ENCODE measurements around the gene STAB2. TPM values are rescaled to one million over a fixed set of nuclear protein-coding genes. Genes with fewer than 3 reads are reported as not detected.

STAB2 gene
- total and polyA plus RNA-seq, 2 of the 4 experiments (the other 2 are of a cell fraction): not detected

- no peaks in the 10 kb centered on the region for H3K9me1 ChIP-seq (ENCODE audit: insufficient read depth, low read length)
- no peak for ATAC-seq (ENCODE audit: low read depth)
These were observed 111.1 kb downstream of the STAB2 start for GRCh38 chr12:103697971-103698751.

More at GRCh38 chr12:103697971-103698751, 111.1 kb downstream of the STAB2 start:
- Histone ChIP-seq H2BK5ac (ENCODE audit: low read depth, low read length, poor library complexity, severe bottlenecking) (no peak overlapping the region), H3K9me3 (ENCODE audit: control insufficient read depth, insufficient read depth, low read length) (no peaks in the 10 kb centered on the region), H2AK5ac (ENCODE audit: low read depth, low read length) (no peak overlapping the region), H2BK20ac (ENCODE audit: low read depth, low read length) (no peak overlapping the region), H3K27me3 (ENCODE audit: control insufficient read depth, insufficient read depth, low read length) (no peaks in the 10 kb centered on the region; the same call in none of the 2 replicates), H3K36me3 (ENCODE audit: control insufficient read depth, insufficient read depth, low read length) (no peaks in the 10 kb centered on the region), H3K56ac (ENCODE audit: extremely low read depth, insufficient read depth, low read length) (no peak overlapping the region), H3K4ac (ENCODE audit: low read depth, low read length) (no peak overlapping the region), H2BK15ac (ENCODE audit: low read depth, low read length) (no peak overlapping the region), H3K79me1 (ENCODE audit: low read depth in 1 of 2, low read length in 2 of 2) (no peaks in the 10 kb centered on the region), H3K18ac (ENCODE audit: low read depth, low read length) (no peak overlapping the region), H3K23ac (ENCODE audit: low read depth, low read length) (no peak overlapping the region), H4K20me1 (ENCODE audit: insufficient read depth, low read length) (no peaks in the 10 kb centered on the region), H3K4me2 (ENCODE audit: low read depth, low read length) (no peak overlapping the region), H3K4me3 (ENCODE audit: insufficient read depth, low read depth, low read length) (no peak overlapping the region), H2AK9ac (replicated peaks; ENCODE audit: low read depth, low read length, poor library complexity) (no peak overlapping the region), H3K4me1 (ENCODE audit: control insufficient read depth, insufficient read depth, low read length) (no peaks in the 10 kb centered on the region), H2AFZ (replicated peaks; ENCODE audit: low read length, poor library complexity) (no peak overlapping the region), H4K5ac (ENCODE audit: low read depth, low read length) (no peak overlapping the region), H3K9ac (ENCODE audit: low read depth, low read length) (no peak overlapping the region), H4K91ac (ENCODE audit: insufficient read depth, low read depth, low read length) (no peak overlapping the region), H2BK120ac (ENCODE audit: low read depth, low read length) (no peak overlapping the region), H3K27ac (ENCODE audit: insufficient read depth, low read length) (no peak overlapping the region), H4K8ac (ENCODE audit: low read depth in 2 of 2, low read length in 2 of 2) (no peak overlapping the region), H3K14ac (replicated peaks; ENCODE audit: low read depth, low read length) (no peak overlapping the region)
- no TSS peak for BruUV-seq (replicated peaks)
- TF ChIP-seq NFE2L2 (IDR thresholded peaks at IDR 0.05; ENCODE audit: low read depth, low read length): no peak
- TF ChIP-seq MAZ (IDR thresholded peaks at IDR 0.05; ENCODE audit: borderline replicate concordance, low read depth, low read length): no peak
- TF ChIP-seq BHLHE40 (IDR thresholded peaks at IDR 0.05; ENCODE audit: low read depth, low read length): no peak
- TF ChIP-seq RCOR1 (IDR thresholded peaks at IDR 0.05; ENCODE audit: insufficient replicate concordance, low read length): no peak
- TF ChIP-seq FOS (IDR thresholded peaks at IDR 0.05; ENCODE audit: low read depth, low read length): no peak
- no peak for TF ChIP-seq SMC3 (IDR thresholded peaks at IDR 0.05; ENCODE audit: low read depth, low read length)
- TF ChIP-seq POLR2A (IDR thresholded peaks at IDR 0.05; ENCODE audit: low read depth, low read length): no peak
- no peak for TF ChIP-seq CHD1 (IDR thresholded peaks at IDR 0.05; ENCODE audit: low read depth, low read length)
- no CpG with 5 or more reads among the region's 9 CpGs for WGBS, 2 experiments (ENCODE audit: extremely low coverage in 2 of 2, insufficient read length in 1 of 2)
- ChIA-PET POLR2A (ENCODE audit: unreplicated experiment) (no interaction called here), CTCF (no interaction called here)
- dilution Hi-C loops (cut with HindIII; ENCODE audit: low sequenced_read_pairs, unreplicated experiment): no loop called here
- intact Hi-C loops (cut with micrococcal nuclease): no loop called here
- DNase-seq: no peak
- in situ Hi-C loops (cut with MboI; ENCODE audit: low sequenced_read_pairs): no loop called here
